Astrocyte of the cerebellum (primary cell): ENCODE results near the gene ORC4.
"Not testable (repeated sequence)": the region's sequence is repeated elsewhere in the genome, so short reads cannot be mapped to it uniquely, and the experiment has no call there.

Source experiments
- DNase-seq: peaks from one replicate; pipeline ENCODE4 v3.0.0-alpha.2; 2011; ENCODE audit warnings: low read depth
- H3K4me3 ChIP-seq: 2 replicates; pipeline ENCODE4 v1.5.1; 2011; ENCODE audit warnings: mild to moderate bottlenecking, low read depth, low read length, moderate library complexity
- in situ Hi-C: cut with HindIII; loops from 2 replicates; pipeline ENCODE4 v1.10.0; 2017; ENCODE audit warnings: low sequenced_read_pairs
- TF ChIP-seq, protein P1 (sequence below): IDR thresholded peaks from 2 replicates; pipeline ENCODE4 v1.5.1; 2012; ENCODE audit warnings: low read length, low read depth, moderate library complexity, mild to moderate bottlenecking; ENCODE audit errors: missing control alignments

Gene ORC4

DNA sequence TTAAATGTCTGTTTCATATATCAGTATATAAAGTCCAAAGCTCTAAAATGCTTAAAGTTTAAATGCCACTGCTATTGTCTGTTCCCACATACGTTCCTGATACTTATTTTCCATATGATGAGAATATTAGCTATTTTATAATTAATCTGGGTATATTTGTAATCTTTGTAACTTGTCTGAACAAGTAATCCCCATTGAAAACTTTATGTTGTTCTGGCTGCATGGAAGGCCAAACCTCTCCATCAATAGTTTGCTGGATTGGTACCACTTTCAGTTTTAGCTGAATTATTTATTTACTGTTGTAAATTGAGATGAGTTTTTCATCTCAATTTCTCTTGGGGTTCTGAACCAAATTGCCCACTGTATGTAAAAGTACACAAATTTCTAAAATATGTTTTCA is 1.8 kb upstream of the ORC4 start:
- TF ChIP-seq, protein P1, sequence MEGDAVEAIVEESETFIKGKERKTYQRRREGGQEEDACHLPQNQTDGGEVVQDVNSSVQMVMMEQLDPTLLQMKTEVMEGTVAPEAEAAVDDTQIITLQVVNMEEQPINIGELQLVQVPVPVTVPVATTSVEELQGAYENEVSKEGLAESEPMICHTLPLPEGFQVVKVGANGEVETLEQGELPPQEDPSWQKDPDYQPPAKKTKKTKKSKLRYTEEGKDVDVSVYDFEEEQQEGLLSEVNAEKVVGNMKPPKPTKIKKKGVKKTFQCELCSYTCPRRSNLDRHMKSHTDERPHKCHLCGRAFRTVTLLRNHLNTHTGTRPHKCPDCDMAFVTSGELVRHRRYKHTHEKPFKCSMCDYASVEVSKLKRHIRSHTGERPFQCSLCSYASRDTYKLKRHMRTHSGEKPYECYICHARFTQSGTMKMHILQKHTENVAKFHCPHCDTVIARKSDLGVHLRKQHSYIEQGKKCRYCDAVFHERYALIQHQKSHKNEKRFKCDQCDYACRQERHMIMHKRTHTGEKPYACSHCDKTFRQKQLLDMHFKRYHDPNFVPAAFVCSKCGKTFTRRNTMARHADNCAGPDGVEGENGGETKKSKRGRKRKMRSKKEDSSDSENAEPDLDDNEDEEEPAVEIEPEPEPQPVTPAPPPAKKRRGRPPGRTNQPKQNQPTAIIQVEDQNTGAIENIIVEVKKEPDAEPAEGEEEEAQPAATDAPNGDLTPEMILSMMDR: no peak
- in situ Hi-C loops: no loop called here
- DNase-seq: no peak
- H3K4me3 ChIP-seq: peak overlapping the region; percentile 92

DNA sequence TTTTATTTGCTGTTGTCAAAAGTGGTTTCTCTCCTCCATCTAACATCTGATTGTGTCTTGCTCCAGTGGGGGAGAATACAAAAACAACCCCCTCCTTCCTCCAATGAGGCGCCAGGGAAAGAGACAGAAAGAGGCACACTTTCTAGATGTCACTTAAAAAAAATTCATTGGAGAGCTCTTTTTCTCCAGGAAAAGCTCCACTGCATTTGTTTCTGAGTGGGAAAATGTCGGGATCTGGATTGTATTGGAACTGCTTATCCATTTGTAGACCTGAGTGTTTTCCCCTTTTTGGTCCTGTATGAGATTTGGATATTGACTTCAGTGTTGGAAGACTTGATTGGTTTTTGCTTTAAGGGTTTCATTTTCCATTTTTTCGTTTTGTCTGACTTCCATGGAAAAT is 1.3 kb upstream of the ORC4 start:
- no peak for DNase-seq
- in situ Hi-C loops: no loop called here
- H3K4me3 ChIP-seq: peak overlapping the region; percentile 92
- TF ChIP-seq, protein P1: no peak

DNA sequence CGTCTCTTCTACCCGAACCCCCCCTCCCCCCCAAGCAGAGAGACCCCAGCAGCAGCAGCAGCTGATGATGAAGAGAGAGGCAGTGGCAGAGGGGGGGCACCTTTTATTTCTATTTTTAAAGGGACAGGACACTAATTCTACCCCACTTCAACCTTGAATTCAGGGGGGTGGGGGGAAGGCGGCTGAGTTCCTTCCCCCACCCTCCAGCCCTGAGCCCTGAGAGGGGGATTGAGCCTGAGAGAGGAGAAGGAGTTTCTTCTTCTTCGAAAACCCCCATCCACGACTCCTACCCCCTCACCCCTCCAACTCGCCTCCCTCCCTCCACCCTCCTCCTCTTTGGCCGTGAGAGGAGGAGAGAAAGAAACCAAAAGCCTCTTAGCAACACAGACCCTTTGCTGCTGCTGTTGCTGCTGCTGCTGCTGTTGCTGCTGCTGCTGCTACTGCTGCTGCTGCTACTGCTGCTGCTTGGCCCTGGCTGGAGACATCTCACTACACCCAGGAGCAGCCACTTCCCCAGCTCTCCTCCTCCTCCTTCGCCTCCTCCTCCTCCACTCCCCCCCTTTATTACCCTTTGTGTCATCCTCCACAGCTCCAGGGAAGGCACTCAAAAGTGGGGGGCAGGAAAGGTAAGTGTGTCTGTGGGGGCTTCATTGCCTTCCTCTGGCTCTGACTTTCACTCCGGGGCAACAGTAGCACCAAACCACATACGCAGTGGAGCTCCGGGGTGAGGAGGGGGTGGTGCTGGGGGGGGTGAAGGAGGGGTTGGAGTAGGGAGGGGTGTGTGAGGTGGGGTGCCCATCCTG is 723 bp upstream of the ORC4 start, which contains the start of gene MBD5:
TSS of gene MBD5 (plus strand) at position 33 of the 803 bp plus-strand sequence.
- in situ Hi-C loops: no loop called here
- TF ChIP-seq, protein P1: no peak
- peak within 1 kb of the TSS; percentile 92 for H3K4me3 ChIP-seq
- DNase-seq: no peak

DNA sequence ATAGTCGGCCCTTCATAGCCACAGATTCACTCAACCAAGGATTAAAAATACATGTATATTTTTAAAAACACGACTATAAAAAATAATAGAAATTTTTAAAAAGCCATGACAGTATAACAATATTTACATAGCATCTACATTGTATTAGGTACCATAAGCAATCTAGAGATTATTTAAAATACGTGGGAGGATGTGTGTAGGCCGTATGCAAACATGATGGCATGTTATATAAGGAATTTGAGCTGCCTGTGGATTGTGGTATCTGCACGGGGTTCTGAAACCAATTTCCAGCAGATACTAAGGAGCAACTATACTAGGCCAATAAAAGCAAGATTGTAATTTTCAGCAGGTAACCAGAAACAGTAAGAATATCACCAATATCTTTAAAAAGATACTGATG is 5.9 kb downstream of the ORC4 start:
- H3K4me3 ChIP-seq: no peak overlapping the region
- DNase-seq: no peak
- TF ChIP-seq, protein P1: no peak
- in situ Hi-C loops: no loop called here

DNA sequence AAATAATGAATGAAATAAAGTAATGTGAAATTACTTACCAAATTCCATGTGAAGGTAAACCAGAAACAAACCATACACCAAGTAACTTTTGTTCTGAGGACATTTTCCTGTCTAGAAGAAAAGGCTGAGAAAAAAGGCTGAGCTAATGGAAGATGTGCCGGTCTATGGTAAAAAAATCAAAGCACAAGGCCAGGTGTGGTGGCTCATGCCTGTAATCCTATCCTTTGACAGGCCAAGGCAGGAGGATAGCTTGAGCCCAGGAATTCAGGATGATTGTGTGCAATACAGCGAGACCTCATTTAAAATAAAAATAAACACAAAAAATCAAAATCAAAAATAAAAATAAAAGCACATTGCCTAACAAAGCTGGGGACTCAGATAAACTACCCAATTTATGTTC is 6.7 kb downstream of the ORC4 start:
- TF ChIP-seq, protein P1: no peak

DNA sequence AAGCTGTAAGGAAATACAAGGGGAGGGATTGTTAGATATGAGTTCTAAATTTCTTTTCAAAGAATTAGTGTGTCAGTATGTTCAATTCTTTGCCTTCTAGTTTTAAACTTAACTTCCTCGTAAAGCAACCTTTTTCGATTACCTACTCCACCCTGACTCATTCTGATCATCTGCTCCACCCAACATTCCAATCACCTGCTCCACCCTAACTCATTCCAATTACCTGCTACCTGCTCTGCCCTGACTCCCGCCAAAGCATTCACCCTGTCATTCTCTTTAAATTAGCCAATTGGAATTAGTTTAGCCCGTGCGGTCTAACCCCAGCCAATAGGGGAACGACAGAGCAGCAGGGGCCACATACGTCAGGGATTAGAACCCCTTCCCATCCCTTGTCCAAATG is 12.1 kb downstream of the ORC4 start:
- H3K4me3 ChIP-seq, in situ Hi-C loops, DNase-seq: not testable (repeated sequence)

More for the DNA sequence above, 6.7 kb downstream of the ORC4 start:
- in situ Hi-C loops: no loop called here
- no peak for DNase-seq
- H3K4me3 ChIP-seq: no peak overlapping the region

- DNase-seq: no peak
- TF ChIP-seq, protein P1: no peak
- H3K4me3 ChIP-seq: no peak overlapping the region
- in situ Hi-C loops: no loop called here
These were observed 13.2 kb downstream of the ORC4 start for GRCh38 chr2:148007219-148007900.
